Measurements from ENCODE around the gene AMN.

- TF ChIP-seq POLR2AphosphoS5 (IDR thresholded peaks at IDR 0.05): no peak
- TF ChIP-seq CTCF (IDR thresholded peaks at IDR 0.05; ENCODE audit: poor library complexity, severe bottlenecking): no peak
- no peak for TF ChIP-seq SMC3 (conservative IDR thresholded peaks at IDR 0.05; ENCODE audit: poor library complexity)
- TF ChIP-seq EZH2 (IDR thresholded peaks at IDR 0.05; ENCODE audit: borderline replicate concordance, insufficient read depth, low read length, poor library complexity, severe bottlenecking): no peak
- no peak for TF ChIP-seq TAF1 (IDR thresholded peaks at IDR 0.05; ENCODE audit: low read depth)
- TF ChIP-seq RAD21 (conservative IDR thresholded peaks at IDR 0.05): no peak
- no peak for TF ChIP-seq EP300 (conservative IDR thresholded peaks at IDR 0.05; ENCODE audit: poor library complexity, severe bottlenecking)
These were observed 30.9 kb upstream of the AMN start for GRCh38 chr14:102891556-102891955.
